Sigmoid colon (tissue), 4 donors: ENCODE results near the gene GOLGA3.

Experiments
- CTCF ChIP-seq, 4 experiments: fragments of 450-650 bp in 3 of 4; fragments of 200-600 bp in 1 of 4; IDR thresholded peaks; one replicate each; pipeline ENCODE4 v1.5.1; 2016 to 2019; ENCODE audit warnings: antibody characterized with exemption in 4 of 4, mild to moderate bottlenecking in 3 of 4, moderate library complexity in 2 of 4
- EP300 ChIP-seq, 4 donors: sonication (generic); formaldehyde crosslinking; IDR thresholded peaks; one replicate each; pipeline ENCODE4 v1.6.1; 2017; ENCODE audit warnings: antibody characterized with exemption in 4 of 4
- POLR2A ChIP-seq, 2 donors: fragments of 450-650 bp; IDR thresholded peaks; one replicate each; pipeline ENCODE4 v1.6.1; 2016; ENCODE audit warnings: antibody characterized with exemption in 2 of 2, mild to moderate bottlenecking in 2 of 2, moderate library complexity in 2 of 2
- POLR2AphosphoS5 ChIP-seq, 4 donors: sonication (generic); formaldehyde crosslinking; IDR thresholded peaks; one replicate each; pipeline ENCODE4 v1.6.1; 2017; ENCODE audit warnings: antibody characterized with exemption in 4 of 4

- TF ChIP-seq POLR2AphosphoS5 (IDR thresholded peaks at IDR 0.05) (no peak), CTCF (IDR thresholded peaks at IDR 0.05) (no peak), POLR2A (IDR thresholded peaks at IDR 0.05) (no peak), EP300 (IDR thresholded peaks at IDR 0.05) (no peak)
Observed at GRCh38 chr12:132734206-132734605, 94.5 kb downstream of the GOLGA3 start.
